HL-60 (cell line): ENCODE measurements around the gene AOPEP.

Experiments used
- DNase-seq, 2 experiments: peaks; one replicate each; pipeline ENCODE4 v3.0.0-alpha.2; 2010 to 2020; ENCODE audit warnings: low read depth in 1 of 2, low spot score in 1 of 2
- H3K27ac ChIP-seq: fragments of 250-450 bp; sonication (Bioruptor Pico); replicated peaks from 2 replicates; pipeline ENCODE4 v1.5.1; 2020; ENCODE audit warnings: mild to moderate bottlenecking, moderate library complexity
- H3K27me3 ChIP-seq: fragments of 250-450 bp; sonication (Bioruptor Pico); 2 replicates; pipeline ENCODE4 v1.5.1; 2021; ENCODE audit warnings: mild to moderate bottlenecking, moderate library complexity; ENCODE audit not compliant: insufficient read depth, poor library complexity, severe bottlenecking
- H3K4me3 ChIP-seq: replicated peaks from 2 replicates; pipeline ENCODE4 v1.5.1; 2011; ENCODE audit warnings: mild to moderate bottlenecking, control low read depth, low read length; ENCODE audit not compliant: insufficient read depth
- GABPA ChIP-seq: IDR thresholded peaks from 2 replicates; pipeline ENCODE4 v1.6.1; 2012; ENCODE audit warnings: low read depth
- POLR2AphosphoS5 ChIP-seq: IDR thresholded peaks from 2 replicates; pipeline ENCODE4 v1.6.1; 2012; ENCODE audit warnings: low read depth
- SPI1 ChIP-seq: IDR thresholded peaks from 2 replicates; pipeline ENCODE4 v1.6.1; 2012; ENCODE audit warnings: low read depth, mild to moderate bottlenecking, borderline replicate concordance
- TF ChIP-seq, protein P1 (sequence below): IDR thresholded peaks from one replicate; pipeline ENCODE4 v1.5.1; 2011; ENCODE audit warnings: low read length, control low read depth, inconsistent platforms; ENCODE audit not compliant: insufficient read depth
- TF ChIP-seq, protein P2 (sequence below): IDR thresholded peaks from 2 replicates; pipeline ENCODE4 v1.6.1; 2012; ENCODE audit warnings: low read depth; ENCODE audit not compliant: insufficient replicate concordance

The AOPEP gene

DNA sequence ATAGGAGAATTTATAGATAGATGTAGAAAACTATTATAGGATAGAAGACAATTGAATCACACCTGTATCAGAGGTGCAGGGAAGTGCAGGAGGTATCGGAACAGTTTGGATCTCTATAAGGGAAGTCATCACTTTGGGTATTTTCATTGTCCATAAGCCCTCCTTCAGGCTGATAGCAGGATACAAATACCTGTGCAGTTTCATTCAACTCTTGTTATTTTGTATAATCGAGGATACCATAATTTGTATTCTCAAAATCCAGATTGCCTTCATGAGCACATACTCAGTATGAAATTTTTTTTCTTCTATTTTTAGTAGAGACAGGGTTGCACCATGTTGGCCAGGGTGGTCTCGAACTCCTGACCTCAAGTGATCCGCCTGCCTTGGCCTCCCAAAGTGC, 289.1 kb downstream of the AOPEP start:
- Histone ChIP-seq H3K4me3 (no peak overlapping the region), H3K27ac (no peak overlapping the region), H3K27me3 (no peaks in the 10 kb centered on the region)
- TF ChIP-seq, protein P1, sequence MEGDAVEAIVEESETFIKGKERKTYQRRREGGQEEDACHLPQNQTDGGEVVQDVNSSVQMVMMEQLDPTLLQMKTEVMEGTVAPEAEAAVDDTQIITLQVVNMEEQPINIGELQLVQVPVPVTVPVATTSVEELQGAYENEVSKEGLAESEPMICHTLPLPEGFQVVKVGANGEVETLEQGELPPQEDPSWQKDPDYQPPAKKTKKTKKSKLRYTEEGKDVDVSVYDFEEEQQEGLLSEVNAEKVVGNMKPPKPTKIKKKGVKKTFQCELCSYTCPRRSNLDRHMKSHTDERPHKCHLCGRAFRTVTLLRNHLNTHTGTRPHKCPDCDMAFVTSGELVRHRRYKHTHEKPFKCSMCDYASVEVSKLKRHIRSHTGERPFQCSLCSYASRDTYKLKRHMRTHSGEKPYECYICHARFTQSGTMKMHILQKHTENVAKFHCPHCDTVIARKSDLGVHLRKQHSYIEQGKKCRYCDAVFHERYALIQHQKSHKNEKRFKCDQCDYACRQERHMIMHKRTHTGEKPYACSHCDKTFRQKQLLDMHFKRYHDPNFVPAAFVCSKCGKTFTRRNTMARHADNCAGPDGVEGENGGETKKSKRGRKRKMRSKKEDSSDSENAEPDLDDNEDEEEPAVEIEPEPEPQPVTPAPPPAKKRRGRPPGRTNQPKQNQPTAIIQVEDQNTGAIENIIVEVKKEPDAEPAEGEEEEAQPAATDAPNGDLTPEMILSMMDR = no peak
- TF ChIP-seq GABPA = no peak
- TF ChIP-seq POLR2AphosphoS5 = no peak
- no peak for TF ChIP-seq SPI1
- TF ChIP-seq, protein P2, sequence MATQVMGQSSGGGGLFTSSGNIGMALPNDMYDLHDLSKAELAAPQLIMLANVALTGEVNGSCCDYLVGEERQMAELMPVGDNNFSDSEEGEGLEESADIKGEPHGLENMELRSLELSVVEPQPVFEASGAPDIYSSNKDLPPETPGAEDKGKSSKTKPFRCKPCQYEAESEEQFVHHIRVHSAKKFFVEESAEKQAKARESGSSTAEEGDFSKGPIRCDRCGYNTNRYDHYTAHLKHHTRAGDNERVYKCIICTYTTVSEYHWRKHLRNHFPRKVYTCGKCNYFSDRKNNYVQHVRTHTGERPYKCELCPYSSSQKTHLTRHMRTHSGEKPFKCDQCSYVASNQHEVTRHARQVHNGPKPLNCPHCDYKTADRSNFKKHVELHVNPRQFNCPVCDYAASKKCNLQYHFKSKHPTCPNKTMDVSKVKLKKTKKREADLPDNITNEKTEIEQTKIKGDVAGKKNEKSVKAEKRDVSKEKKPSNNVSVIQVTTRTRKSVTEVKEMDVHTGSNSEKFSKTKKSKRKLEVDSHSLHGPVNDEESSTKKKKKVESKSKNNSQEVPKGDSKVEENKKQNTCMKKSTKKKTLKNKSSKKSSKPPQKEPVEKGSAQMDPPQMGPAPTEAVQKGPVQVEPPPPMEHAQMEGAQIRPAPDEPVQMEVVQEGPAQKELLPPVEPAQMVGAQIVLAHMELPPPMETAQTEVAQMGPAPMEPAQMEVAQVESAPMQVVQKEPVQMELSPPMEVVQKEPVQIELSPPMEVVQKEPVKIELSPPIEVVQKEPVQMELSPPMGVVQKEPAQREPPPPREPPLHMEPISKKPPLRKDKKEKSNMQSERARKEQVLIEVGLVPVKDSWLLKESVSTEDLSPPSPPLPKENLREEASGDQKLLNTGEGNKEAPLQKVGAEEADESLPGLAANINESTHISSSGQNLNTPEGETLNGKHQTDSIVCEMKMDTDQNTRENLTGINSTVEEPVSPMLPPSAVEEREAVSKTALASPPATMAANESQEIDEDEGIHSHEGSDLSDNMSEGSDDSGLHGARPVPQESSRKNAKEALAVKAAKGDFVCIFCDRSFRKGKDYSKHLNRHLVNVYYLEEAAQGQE = no peak
- DNase-seq = no peak

DNA sequence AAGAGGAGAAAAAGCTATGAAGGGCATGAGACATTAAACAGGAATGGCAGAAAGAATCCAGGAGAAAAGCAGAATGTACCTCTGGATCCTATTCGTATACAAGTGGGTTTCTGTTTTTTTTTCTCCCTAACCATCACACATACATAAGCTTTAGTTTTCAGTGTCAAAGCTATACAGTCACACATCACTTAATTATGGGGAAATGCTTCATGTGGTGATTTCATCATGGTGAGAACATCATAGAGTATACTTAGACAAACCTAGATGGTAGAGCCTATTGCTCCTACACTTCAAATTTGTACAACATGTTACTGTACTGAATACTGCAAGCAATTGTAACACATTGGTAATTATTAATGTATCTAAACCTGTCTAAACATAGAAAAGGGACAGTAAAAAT, 290.6 kb downstream of the AOPEP start:
- Histone ChIP-seq H3K27me3 (no peaks in the 10 kb centered on the region), H3K4me3 (no peak overlapping the region), H3K27ac (no peak overlapping the region)
- TF ChIP-seq, protein P1 = no peak
- TF ChIP-seq POLR2AphosphoS5 (no peak), SPI1 (no peak), GABPA (no peak)
- TF ChIP-seq, protein P2 = no peak
- no peak for DNase-seq

DNA sequence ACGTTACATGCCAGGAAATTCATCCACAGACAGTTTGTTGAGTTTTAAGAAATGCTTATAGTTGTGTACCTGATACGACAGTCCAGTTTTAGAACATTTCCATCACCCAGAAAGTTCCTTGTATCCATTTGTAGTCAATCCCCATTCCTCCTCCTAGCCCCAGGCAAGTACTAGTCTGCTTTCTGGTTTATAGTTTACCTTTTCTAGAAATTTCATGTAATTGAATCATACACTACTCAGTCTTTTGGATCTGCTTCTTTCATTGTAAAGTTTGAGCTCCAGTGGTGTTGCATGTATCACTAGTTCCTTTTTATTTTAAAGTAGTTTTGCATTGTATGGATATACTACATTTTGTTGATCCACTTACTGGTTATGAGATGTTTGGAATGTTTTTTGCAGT, 291.2 kb downstream of the AOPEP start:
- Histone ChIP-seq H3K4me3 (no peak overlapping the region), H3K27ac (no peak overlapping the region), H3K27me3 (no peaks in the 10 kb centered on the region)
- TF ChIP-seq, protein P1 = no peak
- no peak for TF ChIP-seq SPI1
- TF ChIP-seq POLR2AphosphoS5 = no peak
- TF ChIP-seq GABPA = no peak
- TF ChIP-seq, protein P2 = no peak
- no peak for DNase-seq
